Endothelial cell of umbilical vein (primary cell): ENCODE data around the gene UBE2D3. TPM values are rescaled to one million over a fixed set of nuclear protein-coding genes. Genes with fewer than 3 reads are reported as not detected.

Source experiments
- BruUV-seq: library from RNA; stranded (reverse); fragments of 400-500 nt; replicated peaks from 2 replicates; lab custom pipeline; 2021; lab: Mats Ljungman, UMichigan
- CTCF ChIA-PET: fragments of 300-600, 350-600 bp; sonication (Branson Sonifier 250); formaldehyde crosslinking; loops from one replicate; lab custom pipeline; 2021; ENCODE audit warnings: antibody characterized with exemption, inconsistent platforms; lab: Charles Lee
- POLR2A ChIA-PET: fragments of 300-600, 350-600 bp; sonication (Branson Sonifier 250); formaldehyde crosslinking; loops from one replicate; lab custom pipeline; 2021; ENCODE audit warnings: antibody characterized with exemption, inconsistent platforms; lab: Charles Lee
- DNase-seq: peaks from one replicate; pipeline ENCODE4 v3.0.0-alpha.2; 2011; ENCODE audit warnings: low read depth, low spot score
- FAIRE-seq: peaks from 2 replicates; lab custom pipeline; 2011; peaks lifted over from hg19 to GRCh38; lab: Jason Lieb, UNC
- H2AFZ ChIP-seq: 2 replicates; pipeline ENCODE4 v1.6.0; 2012; ENCODE audit warnings: low read depth, low read length, control low read depth, inconsistent platforms
- H3K27ac ChIP-seq: 2 replicates; pipeline ENCODE4 v1.5.1; 2011; ENCODE audit warnings: low read depth, mild to moderate bottlenecking, control low read depth, low read length, moderate library complexity; ENCODE audit not compliant: insufficient read depth
- H3K27me3 ChIP-seq, 2 experiments: 2 replicates each; pipeline versions ENCODE4 v1.6.0 to v1.6.1; 2011; ENCODE audit warnings: low read length in 2 of 2, mixed read lengths in 1 of 2; ENCODE audit not compliant: control insufficient read depth in 2 of 2, insufficient read depth in 2 of 2
- H3K36me3 ChIP-seq, 2 experiments: 2 replicates in 1 of 2; 3 replicates in 1 of 2; pipeline ENCODE4 v1.5.1; 2011; ENCODE audit warnings: low read length in 2 of 2, mild to moderate bottlenecking in 1 of 2, moderate library complexity in 1 of 2; ENCODE audit not compliant: control insufficient read depth in 2 of 2, insufficient read depth in 2 of 2; ENCODE audit errors: extremely low read depth in 1 of 2
- H3K4me1 ChIP-seq: 3 replicates; pipeline ENCODE4 v1.5.1; 2011; ENCODE audit warnings: mild to moderate bottlenecking, low read length; ENCODE audit not compliant: control insufficient read depth, insufficient read depth; ENCODE audit errors: extremely low read depth
- H3K4me2 ChIP-seq: 2 replicates; pipeline ENCODE4 v1.6.1; 2011; ENCODE audit warnings: low read length, control low read depth, mixed read lengths; ENCODE audit not compliant: insufficient read depth
- H3K4me3 ChIP-seq, 3 experiments: fragments of 200-600 bp in 1 of 3; sonication (generic), shearing (Covaris generic) in 1 of 3; replicated peaks in 1 of 3; 2 replicates each; pipeline ENCODE4 v1.5.1; 2011 to 2016; ENCODE audit warnings: control low read depth in 3 of 3, low read length in 3 of 3, mild to moderate bottlenecking in 2 of 3, inconsistent platforms in 1 of 3, low read depth in 1 of 3, moderate library complexity in 1 of 3; ENCODE audit not compliant: insufficient read depth in 1 of 3
- H3K79me2 ChIP-seq: 2 replicates; pipeline ENCODE4 v1.6.0; 2012; ENCODE audit warnings: low read length, inconsistent platforms; ENCODE audit not compliant: control insufficient read depth, insufficient read depth
- H3K9ac ChIP-seq: replicated peaks from 2 replicates; pipeline ENCODE3; 2011; ENCODE audit warnings: low read length, control low read depth; ENCODE audit not compliant: insufficient read depth; ENCODE audit errors: extremely low read depth
- H3K9me1 ChIP-seq: replicated peaks from 3 replicates; pipeline ENCODE4 v1.6.0; 2011; ENCODE audit warnings: mild to moderate bottlenecking, low read length; ENCODE audit not compliant: control insufficient read depth, insufficient read depth; ENCODE audit errors: extremely low read depth
- H3K9me3 ChIP-seq: replicated peaks from 2 replicates; pipeline ENCODE4 v1.5.1; 2012; ENCODE audit warnings: low read length, inconsistent platforms; ENCODE audit not compliant: control insufficient read depth, insufficient read depth
- H4K20me1 ChIP-seq: replicated peaks from 2 replicates; pipeline ENCODE3; 2011; ENCODE audit warnings: mild to moderate bottlenecking, low read length; ENCODE audit not compliant: control insufficient read depth, insufficient read depth; ENCODE audit errors: extremely low read depth
- CTCF ChIP-seq, 2 donors: IDR thresholded peaks; 1 replicate in 1 of 2; 2 replicates in 1 of 2; pipeline ENCODE4 v1.5.1; 2011; ENCODE audit warnings: low read length in 2 of 2, mild to moderate bottlenecking in 2 of 2, moderate library complexity in 2 of 2, control low read depth in 1 of 2, inconsistent platforms in 1 of 2, low read depth in 1 of 2; ENCODE audit not compliant: insufficient read depth in 1 of 2; ENCODE audit errors: extremely low read depth in 1 of 2
- EZH2 ChIP-seq: IDR thresholded peaks from 2 replicates; pipeline ENCODE4 v1.6.1; 2012; ENCODE audit warnings: borderline replicate concordance, low read depth, mild to moderate bottlenecking, moderate library complexity, low read length, inconsistent platforms; ENCODE audit not compliant: severe bottlenecking
- FOS ChIP-seq: IDR thresholded peaks from 2 replicates; pipeline ENCODE4 v1.6.1; 2011; ENCODE audit warnings: mild to moderate bottlenecking, low read length, moderate library complexity, borderline replicate concordance; ENCODE audit not compliant: insufficient read depth
- GATA2 ChIP-seq: IDR thresholded peaks from 2 replicates; pipeline ENCODE4 v1.7.0; 2011; ENCODE audit warnings: low read depth, mild to moderate bottlenecking, moderate library complexity, mixed read lengths, low read length; ENCODE audit not compliant: insufficient read length, insufficient read depth
- JUN ChIP-seq: IDR thresholded peaks from 2 replicates; pipeline ENCODE4 v1.6.1; 2011; ENCODE audit warnings: borderline replicate concordance, low read depth; ENCODE audit not compliant: insufficient read length, insufficient read depth
- MYC ChIP-seq: IDR thresholded peaks from one replicate; pipeline ENCODE4 v1.6.1; 2011; ENCODE audit warnings: mild to moderate bottlenecking, low read depth, low read length
- POLR2A ChIP-seq: IDR thresholded peaks from 2 replicates; pipeline ENCODE4 v1.6.1; 2012; ENCODE audit warnings: low read depth, mild to moderate bottlenecking, control low read depth, low read length
- POLR2AphosphoS5 ChIP-seq: IDR thresholded peaks from 2 replicates; pipeline ENCODE4 v1.6.1; 2012; ENCODE audit warnings: low read depth, mild to moderate bottlenecking, control low read depth, low read length, moderate library complexity; ENCODE audit not compliant: insufficient read depth
- dilution Hi-C: fragments of 300-500 bp; cut with MboI; formaldehyde crosslinking; loops from one replicate; pipeline ENCODE4 v1.15.0; 2019; ENCODE audit warnings: low sequenced_read_pairs; ENCODE audit not compliant: extremely low pct_ligation_motif_present
- intact Hi-C: fragments of 100-400 bp; cut with micrococcal nuclease; formaldehyde crosslinking; loops from one replicate; pipeline ENCODE4 v1.10.0; 2022
- polyA plus RNA-seq, 4 experiments: library from polyadenylated mRNA; depleted of rRNA in 3 of 4; stranded (reverse) in 3 of 4; unstranded in 1 of 4; fragments of >200 nt; gene quantifications; 2 replicates each; pipeline versions ENCODE4 v1.2.1 to v1.2.3, GENCODE V29; 2011 to 2012; ENCODE audit warnings: missing spikeins in 1 of 4
- total RNA-seq: library from RNA; stranded (reverse); gene quantifications from 2 replicates; pipeline ENCODE4 v1.2.3, GENCODE V29; 2021
- TF ChIP-seq, protein P1 (sequence below): IDR thresholded peaks from 2 replicates; pipeline ENCODE4 v1.6.1; 2011; ENCODE audit not compliant: insufficient read depth, insufficient read length

Gene UBE2D3
- total and polyA plus RNA-seq, 2 donors (not counting 3 experiments of a cell fraction or from before 2014, with no cell fraction given) = 279 to 399 TPM

DNA sequence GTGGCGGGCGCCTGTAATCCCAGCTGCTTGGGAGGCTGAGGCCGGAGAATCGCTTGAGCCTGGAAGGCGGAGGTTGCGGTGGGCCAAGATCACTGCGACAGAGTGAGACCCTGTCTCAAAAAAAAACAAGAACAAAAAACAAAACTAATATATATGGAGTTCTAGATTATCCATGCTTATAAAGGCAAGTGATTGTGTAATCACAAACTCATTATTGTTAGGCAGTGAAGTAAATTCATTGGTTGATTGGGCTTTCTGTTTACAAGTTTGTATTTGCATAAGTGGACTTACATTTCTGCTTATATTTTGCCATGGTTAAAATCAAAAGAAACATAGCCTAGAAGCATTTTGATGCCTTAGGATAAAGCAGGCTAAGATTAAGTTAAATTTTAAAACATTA is 2.5 kb upstream of the UBE2D3 start:
- intact Hi-C loops = loop anchor here (2.0 to 5.0 kb wide), 4 partner anchors 41 to 327 kb away; partner anchors contain the start of gene MANBA
- dilution Hi-C loops = no loop called here
- Histone ChIP-seq H3K79me2 (peaks cover 20% of the 10 kb centered on the region), H3K4me2 (no peak overlapping the region), H3K9ac (no peak overlapping the region), H3K4me1 (peaks cover 10% of the 10 kb centered on the region), H4K20me1 (no peaks in the 10 kb centered on the region), H3K27ac (no peak overlapping the region), H3K4me3 (no peak overlapping the region), H3K36me3 (no peaks in the 10 kb centered on the region), H3K9me3 (no peaks in the 10 kb centered on the region), H2AFZ (no peak overlapping the region), H3K27me3 (no peaks in the 10 kb centered on the region), H3K9me1 (no peaks in the 10 kb centered on the region)
- DNase-seq (no peak), FAIRE-seq (no peak)
- no TSS peak for BruUV-seq
- ChIA-PET POLR2A (no interaction called here), CTCF (no interaction called here)
- TF ChIP-seq, protein P1, sequence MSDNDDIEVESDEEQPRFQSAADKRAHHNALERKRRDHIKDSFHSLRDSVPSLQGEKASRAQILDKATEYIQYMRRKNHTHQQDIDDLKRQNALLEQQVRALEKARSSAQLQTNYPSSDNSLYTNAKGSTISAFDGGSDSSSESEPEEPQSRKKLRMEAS = no peak
- no peak for TF ChIP-seq POLR2AphosphoS5
- TF ChIP-seq GATA2 = no peak
- no peak for TF ChIP-seq EZH2
- no peak for TF ChIP-seq MYC
- TF ChIP-seq POLR2A = no peak
- TF ChIP-seq CTCF (IDR thresholded peaks at IDR 0.05; ENCODE audit: extremely low read depth in 1 of 2, insufficient read depth in 1 of 2, low read depth in 1 of 2, low read length in 2 of 2) = no peak
- no peak for TF ChIP-seq FOS
- no peak for TF ChIP-seq JUN
